ENCODE results near the gene TCERG1. TPM values are rescaled to one million over a fixed set of nuclear protein-coding genes. Genes with fewer than 3 reads are reported as not detected.

Gene TCERG1
- total and polyA plus RNA-seq, 3 donors from 2014 or later, result 43.0 to 134 (median 122) TPM

- WGBS, 2 donors, result 83 to 92% methylated on average over 2 of the region's 2 CpGs
- H3K9me3 ChIP-seq, result no peaks in the 10 kb centered on the region
- no peak overlapping the region for H3K27ac ChIP-seq
- intact Hi-C loops (cut with DNase I; ENCODE audit: low total_unique reads), result no loop called here
- H3K27me3 ChIP-seq, result no peaks in the 10 kb centered on the region
- H3K4me1 ChIP-seq, result no peaks in the 10 kb centered on the region
- no peak for DNase-seq
- no peaks in the 10 kb centered on the region for H3K36me3 ChIP-seq (ENCODE audit: low read depth, missing control alignments)
- TF ChIP-seq POLR2A (IDR thresholded peaks at IDR 0.05), result no peak
- no peak for TF ChIP-seq CTCF (IDR thresholded peaks at IDR 0.05)
- H3K4me3 ChIP-seq, result no peak overlapping the region
Measured at GRCh38 chr5:146520731-146521130, 73.6 kb downstream of the TCERG1 start.

- Histone ChIP-seq H3K27me3 (no peaks in the 10 kb centered on the region), H3K9me3 (no peaks in the 10 kb centered on the region), H3K27ac (no peak overlapping the region), H3K4me3 (no peak overlapping the region), H3K36me3 (ENCODE audit: low read depth, missing control alignments) (no peaks in the 10 kb centered on the region), H3K4me1 (no peaks in the 10 kb centered on the region)
- intact Hi-C loops (cut with DNase I; ENCODE audit: low total_unique reads), result no loop called here
- no peak for DNase-seq
- whole genome bisulfite sequencing, 2 donors, result 45 to 50% methylated on average over 8 of the region's 8 CpGs
- no peak for TF ChIP-seq POLR2A (IDR thresholded peaks at IDR 0.05)
- TF ChIP-seq CTCF (IDR thresholded peaks at IDR 0.05), result no peak
Measured at GRCh38 chr5:146521403-146522106, 74.4 kb downstream of the TCERG1 start.

GRCh38 chr5:146523698-146524097 is 76.6 kb downstream of the TCERG1 start:
- no peak for DNase-seq
- no peak overlapping the region for H3K4me3 ChIP-seq
- no peaks in the 10 kb centered on the region for H3K4me1 ChIP-seq
- H3K36me3 ChIP-seq (ENCODE audit: low read depth, missing control alignments), result no peaks in the 10 kb centered on the region
- no peaks in the 10 kb centered on the region for H3K27me3 ChIP-seq
- H3K27ac ChIP-seq, result no peak overlapping the region
- no peak for TF ChIP-seq POLR2A (IDR thresholded peaks at IDR 0.05)
- TF ChIP-seq CTCF (IDR thresholded peaks at IDR 0.05), result no peak
- H3K9me3 ChIP-seq, result no peaks in the 10 kb centered on the region
- 78 to 85% methylated on average over 3 of the region's 3 CpGs for WGBS, 2 donors
- intact Hi-C loops (cut with DNase I; ENCODE audit: low total_unique reads), result no loop called here

- Histone ChIP-seq H3K4me1 (no peaks in the 10 kb centered on the region), H3K36me3 (ENCODE audit: low read depth, missing control alignments) (no peaks in the 10 kb centered on the region), H3K9me3 (no peaks in the 10 kb centered on the region), H3K27me3 (no peaks in the 10 kb centered on the region), H3K4me3 (no peak overlapping the region), H3K27ac (no peak overlapping the region)
- WGBS, 2 donors, result 86% methylated on average over 3 of the region's 3 CpGs
- intact Hi-C loops (cut with DNase I; ENCODE audit: low total_unique reads), result no loop called here
- no peak for TF ChIP-seq CTCF (IDR thresholded peaks at IDR 0.05)
- no peak for TF ChIP-seq POLR2A (IDR thresholded peaks at IDR 0.05)
- DNase-seq, result no peak
Measured at GRCh38 chr5:146527785-146528184, 80.7 kb downstream of the TCERG1 start.

- DNase-seq, result no peak
- WGBS, 2 donors, result 62 to 73% methylated on average over 4 of the region's 4 CpGs
- Histone ChIP-seq H3K9me3 (no peaks in the 10 kb centered on the region), H3K27me3 (no peaks in the 10 kb centered on the region), H3K4me1 (no peaks in the 10 kb centered on the region), H3K36me3 (ENCODE audit: low read depth, missing control alignments) (no peaks in the 10 kb centered on the region), H3K4me3 (no peak overlapping the region), H3K27ac (no peak overlapping the region)
- TF ChIP-seq CTCF (IDR thresholded peaks at IDR 0.05) (no peak), POLR2A (IDR thresholded peaks at IDR 0.05) (no peak)
- intact Hi-C loops (cut with DNase I; ENCODE audit: low total_unique reads), result no loop called here
Measured at GRCh38 chr5:146528236-146528635, 81.1 kb downstream of the TCERG1 start.
